Effector CD8-positive, alpha-beta T cell (primary cell): ENCODE measurements around the gene RUNX2.

Experiments used
- DNase-seq: peaks from one replicate; lab custom pipeline; 2025; lab: John Stamatoyannopoulos, UW

RUNX2 gene

GRCh38 chr6:45518013-45518720 lies 190.0 kb downstream of the RUNX2 start:
- DNase-seq, result no peak

- no peak for DNase-seq
Measured at GRCh38 chr6:45521226-45521625, 193.1 kb downstream of the RUNX2 start.

- no peak for DNase-seq
Measured at GRCh38 chr6:45522486-45522885, 194.4 kb downstream of the RUNX2 start.

GRCh38 chr6:45527210-45527609 lies 199.1 kb downstream of the RUNX2 start:
- DNase-seq, result no peak

- no peak for DNase-seq
Measured at GRCh38 chr6:45531999-45532595, 204.0 kb downstream of the RUNX2 start.

- no peak for DNase-seq
Measured at GRCh38 chr6:45532721-45533210, 204.6 kb downstream of the RUNX2 start.

- no peak for DNase-seq
Measured at GRCh38 chr6:45533386-45533785, 205.3 kb downstream of the RUNX2 start.

GRCh38 chr6:45535933-45536332 lies 207.8 kb downstream of the RUNX2 start:
- no peak for DNase-seq

- no peak for DNase-seq
Measured at GRCh38 chr6:45537539-45537938, 209.4 kb downstream of the RUNX2 start.

- DNase-seq, result no peak
Measured at GRCh38 chr6:45538641-45539547, 210.8 kb downstream of the RUNX2 start.

GRCh38 chr6:45540375-45540920 lies 212.3 kb downstream of the RUNX2 start:
- no peak for DNase-seq

- no peak for DNase-seq
Measured at GRCh38 chr6:45541934-45542333, 213.8 kb downstream of the RUNX2 start.

GRCh38 chr6:45543298-45544235 lies 215.4 kb downstream of the RUNX2 start:
- DNase-seq, result no peak

- DNase-seq, result no peak
Measured at GRCh38 chr6:45545416-45545815, 217.3 kb downstream of the RUNX2 start.

- DNase-seq, result no peak
Measured at GRCh38 chr6:45548657-45549515, 220.8 kb downstream of the RUNX2 start.

- no peak for DNase-seq
Measured at GRCh38 chr6:45552536-45552935, 224.4 kb downstream of the RUNX2 start.

GRCh38 chr6:45553730-45554344 lies 225.7 kb downstream of the RUNX2 start:
- DNase-seq, result no peak

- DNase-seq, result no peak
Measured at GRCh38 chr6:45554591-45554990, 226.5 kb downstream of the RUNX2 start.

- no peak for DNase-seq
Measured at GRCh38 chr6:45555981-45556771, 228.0 kb downstream of the RUNX2 start.
